NCI-H510A (cell line): ENCODE results near the gene LRIG2.
"Not testable (repeated sequence)": the region's sequence is repeated elsewhere in the genome, so short reads cannot be mapped to it uniquely, and the experiment has no call there.

ENCODE experiments used
- DNase-seq: peaks from one replicate; lab custom pipeline; 2025; lab: John Stamatoyannopoulos, UW

LRIG2 gene

DNA sequence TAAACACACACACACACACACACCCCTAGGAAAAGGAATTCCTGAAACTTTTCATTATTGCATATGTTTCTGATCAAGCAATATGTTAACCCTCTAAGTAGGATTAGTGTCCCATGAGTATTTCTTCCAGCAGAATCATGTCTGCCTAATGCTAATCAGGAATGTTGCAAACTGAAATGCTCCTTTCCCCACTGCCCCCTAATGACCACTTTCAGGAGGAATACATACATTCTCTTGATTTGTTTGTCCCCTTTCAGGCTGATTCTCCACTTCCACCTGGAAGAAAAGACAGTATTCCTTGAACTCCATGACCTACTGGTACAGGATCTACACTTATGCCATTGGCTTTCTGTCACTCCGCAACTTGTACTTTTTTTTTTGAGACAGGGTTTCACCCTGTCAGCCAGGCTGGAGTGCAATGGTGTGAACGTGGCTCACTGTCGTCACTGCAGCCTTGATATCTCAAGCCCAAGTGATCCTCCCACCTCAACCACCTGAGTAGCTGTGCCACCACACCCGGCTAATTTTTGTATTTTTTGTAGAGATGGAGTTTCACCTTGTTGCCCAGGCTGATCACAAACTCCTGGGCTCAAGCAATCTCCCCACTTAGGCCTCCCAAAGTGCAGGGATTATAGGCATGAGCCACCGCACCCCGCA, 56.7 kb downstream of the LRIG2 start:
- no peak for DNase-seq

DNA sequence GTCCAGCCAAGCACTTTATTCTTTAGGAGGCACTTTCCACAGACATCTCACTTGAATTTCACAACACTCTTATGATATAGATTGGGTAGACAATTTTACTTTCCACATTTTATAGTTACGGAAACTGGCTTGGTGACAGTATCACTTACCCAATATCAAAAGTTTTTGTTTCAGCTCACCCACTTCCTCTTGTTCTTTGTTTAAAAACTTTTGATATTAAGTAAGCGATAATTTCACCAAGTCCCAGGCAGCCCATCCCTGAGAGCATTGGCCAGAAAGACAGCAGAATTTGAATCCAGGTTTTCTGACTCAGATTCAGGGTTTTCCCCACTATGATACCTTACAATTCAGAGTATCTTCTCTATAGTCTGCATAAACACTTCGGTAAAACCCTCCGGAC, 60.0 kb downstream of the LRIG2 start:
- DNase-seq, result no peak

DNA sequence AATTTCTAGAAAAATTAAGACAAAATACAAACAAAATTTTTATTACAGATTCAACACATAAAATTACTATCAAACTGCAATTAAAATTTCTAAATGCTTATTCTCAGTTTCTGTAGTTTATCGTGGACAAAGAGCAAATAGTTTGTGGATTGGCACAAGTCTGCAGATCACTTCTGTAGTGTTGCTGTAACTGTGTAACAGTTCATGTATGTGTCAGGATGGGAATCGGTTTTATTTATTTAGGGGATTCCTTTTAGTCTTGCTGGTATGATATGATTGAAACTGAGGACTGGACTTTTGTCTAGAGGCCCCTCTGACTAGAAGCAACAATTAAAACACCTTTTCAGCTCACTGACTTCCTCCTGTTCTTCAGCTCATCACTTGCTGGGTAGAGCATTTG, 60.8 kb downstream of the LRIG2 start:
- DNase-seq, result no peak

DNA sequence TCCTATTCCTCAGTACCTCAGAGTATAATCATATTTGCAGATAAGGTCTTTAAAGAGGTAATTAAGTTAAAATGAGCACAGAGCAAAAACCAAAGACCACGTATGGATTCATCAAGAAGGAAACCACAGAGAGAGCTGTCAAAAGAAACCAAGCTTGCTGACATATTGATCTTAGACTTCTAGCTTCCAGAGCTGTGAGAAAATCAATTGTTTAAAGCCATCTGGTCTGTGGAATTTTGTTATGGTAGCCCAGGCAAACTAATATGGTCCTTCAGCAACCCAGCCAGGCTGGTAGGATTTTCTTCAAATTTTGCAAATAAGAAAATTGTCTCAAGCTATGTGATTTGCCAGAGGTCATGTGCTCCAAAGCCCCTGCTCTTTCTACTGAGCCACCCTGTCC, 62.5 kb downstream of the LRIG2 start:
- no peak for DNase-seq

DNA sequence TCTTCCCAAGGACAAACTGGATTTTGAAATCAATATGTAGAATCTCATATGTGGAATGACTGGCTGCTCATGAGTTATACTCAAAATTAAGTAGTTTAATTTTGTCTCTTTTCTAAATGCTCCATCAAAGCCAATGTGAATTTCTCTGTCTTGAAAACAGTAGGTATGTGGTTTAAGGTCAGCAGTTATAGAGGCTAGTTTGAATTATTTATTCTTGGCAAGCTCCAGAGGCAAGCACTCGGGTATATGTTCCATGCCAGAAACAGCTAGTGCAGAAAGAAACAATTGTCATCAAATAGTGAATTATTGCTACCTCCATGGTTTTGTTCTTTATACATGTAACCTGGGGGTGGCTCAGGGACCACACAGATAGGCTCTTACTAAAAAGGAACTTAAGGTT, 63.5 kb downstream of the LRIG2 start:
- DNase-seq, result no peak

DNA sequence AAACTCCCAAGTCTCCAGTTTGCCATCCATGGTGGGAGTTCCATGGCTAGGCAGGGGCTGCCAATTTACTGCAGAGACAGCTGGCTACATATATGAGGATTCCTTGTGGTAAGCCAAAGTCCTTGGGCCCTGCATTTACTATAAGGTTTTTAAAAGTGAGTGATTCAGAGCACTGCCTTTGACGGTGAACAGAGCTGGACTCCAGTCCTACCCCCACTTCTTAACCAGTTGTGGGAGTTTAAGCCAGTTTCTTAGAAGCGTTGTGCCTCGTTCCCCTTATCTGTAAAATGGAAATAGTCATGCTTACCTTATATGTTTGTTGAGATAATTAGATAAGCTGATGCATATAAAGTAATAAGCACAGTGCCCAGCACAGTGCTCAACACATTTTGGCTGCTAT, 64.6 kb downstream of the LRIG2 start:
- no peak for DNase-seq

DNA sequence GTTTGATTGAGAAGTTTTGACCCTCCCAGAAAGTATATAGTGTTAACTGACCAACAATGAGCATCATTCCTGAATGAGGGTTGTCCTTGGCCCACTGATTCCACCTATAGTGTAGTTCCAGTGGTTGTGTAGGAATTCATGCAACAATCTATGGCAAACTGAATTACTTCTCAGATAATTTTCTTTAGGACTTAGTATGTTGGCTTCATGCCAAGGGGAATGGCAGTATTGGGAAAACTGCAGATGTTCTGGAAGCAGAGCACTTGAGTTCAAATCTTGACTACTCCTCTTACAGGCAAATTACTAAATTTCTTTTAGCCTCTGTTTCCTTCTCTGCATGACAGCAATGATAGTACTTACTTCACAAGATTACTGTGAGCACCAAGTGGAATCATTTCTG, 65.8 kb downstream of the LRIG2 start:
- no peak for DNase-seq

DNA sequence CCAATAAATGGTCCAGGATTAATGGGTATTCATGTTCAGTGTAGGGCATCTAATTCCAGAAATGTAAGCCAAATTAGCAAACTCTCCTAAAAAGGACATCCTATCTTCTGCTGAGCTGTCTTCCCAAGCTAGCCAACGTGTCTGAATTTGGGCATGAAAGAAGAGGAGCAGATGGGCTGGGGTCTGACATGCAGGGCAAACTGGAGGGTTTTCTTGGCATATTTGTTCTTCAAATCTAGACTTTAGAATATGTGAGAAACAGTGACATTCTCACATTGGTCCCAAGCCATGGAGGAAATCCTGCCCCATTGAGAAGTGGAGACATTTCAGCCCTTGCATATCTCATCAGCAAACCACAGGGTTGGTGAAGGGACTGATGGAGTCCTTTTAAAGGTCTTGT, 67.2 kb downstream of the LRIG2 start:
- DNase-seq, result no peak

DNA sequence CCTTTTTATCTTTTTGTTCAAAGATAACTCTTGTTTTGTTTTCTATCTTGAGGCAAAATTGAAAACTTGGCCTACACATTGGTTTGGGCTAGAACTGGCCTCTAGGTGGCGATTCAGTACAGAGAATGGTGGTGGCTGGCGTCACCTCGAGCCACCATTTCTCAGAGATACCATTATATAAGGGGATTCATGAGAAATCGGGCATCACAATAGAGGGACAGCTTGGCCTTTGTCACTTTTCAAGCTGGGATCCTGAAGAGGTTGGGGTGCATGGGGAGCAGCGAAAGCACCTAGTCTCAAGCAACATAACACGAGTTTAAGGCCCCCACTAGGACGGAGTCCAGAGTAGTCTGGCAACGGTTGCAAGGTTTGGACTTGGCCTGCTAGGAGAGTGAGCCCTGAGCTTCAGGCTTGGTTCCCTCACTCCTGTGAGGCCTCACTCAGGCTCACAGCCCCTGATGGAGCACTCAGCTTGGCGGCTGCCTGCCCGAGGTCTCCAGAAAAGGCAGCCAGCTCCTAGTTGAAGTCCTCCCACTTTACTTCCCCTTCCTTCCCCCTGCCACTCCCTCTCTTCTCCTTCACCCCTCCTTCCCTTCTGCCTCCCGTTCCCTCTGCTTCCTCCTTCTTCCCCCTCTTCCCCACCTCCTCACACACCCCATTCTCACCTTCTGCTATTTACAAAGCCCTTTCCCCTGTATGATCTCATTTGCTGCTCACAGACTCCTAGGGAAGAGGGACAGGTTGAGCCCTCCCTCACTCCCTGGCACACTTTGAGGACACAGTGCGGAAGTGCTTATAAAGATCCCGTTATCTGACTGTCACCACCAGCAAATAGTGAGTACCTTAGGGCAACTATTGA, 67.8 kb downstream of the LRIG2 start:
- DNase-seq, result peak; percentile 32

DNA sequence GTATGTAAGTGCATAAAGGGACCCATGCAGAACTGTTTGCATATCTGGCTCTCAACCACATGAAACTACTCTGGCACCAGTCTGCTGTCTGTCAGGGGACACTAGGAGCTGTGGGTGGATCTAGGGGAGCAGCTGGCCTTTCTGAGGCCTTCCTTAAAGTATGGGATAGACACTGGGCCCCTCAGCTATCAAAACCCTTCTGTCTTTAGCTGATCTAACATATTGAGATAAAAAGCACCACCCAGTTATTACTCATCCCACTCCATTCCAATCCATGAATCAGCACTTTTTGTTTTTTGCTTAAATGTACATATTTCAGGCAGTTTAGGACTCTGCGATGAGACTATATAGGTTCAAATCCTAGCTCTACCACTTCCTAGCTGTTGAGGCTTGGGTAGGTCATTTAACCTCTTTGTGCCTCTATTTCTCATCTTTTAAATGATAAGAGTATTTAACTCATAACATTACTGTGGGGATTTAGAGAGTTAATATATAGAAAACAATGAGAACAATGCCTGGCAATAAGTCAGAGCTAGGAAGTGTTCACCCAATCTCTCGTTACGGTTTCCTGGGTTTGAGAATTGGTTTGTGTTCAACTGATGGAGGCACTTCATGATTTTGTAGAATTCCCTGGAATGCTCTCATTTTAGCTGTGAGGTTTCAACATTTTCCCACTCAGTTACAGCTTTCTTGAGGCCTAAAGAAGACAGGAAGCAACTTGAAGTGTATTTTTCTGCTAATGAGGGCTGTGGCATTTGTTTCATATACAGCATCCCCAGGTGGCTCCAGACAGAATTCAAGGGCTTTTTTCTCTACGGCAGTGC, 68.9 kb downstream of the LRIG2 start:
- no peak for DNase-seq

DNA sequence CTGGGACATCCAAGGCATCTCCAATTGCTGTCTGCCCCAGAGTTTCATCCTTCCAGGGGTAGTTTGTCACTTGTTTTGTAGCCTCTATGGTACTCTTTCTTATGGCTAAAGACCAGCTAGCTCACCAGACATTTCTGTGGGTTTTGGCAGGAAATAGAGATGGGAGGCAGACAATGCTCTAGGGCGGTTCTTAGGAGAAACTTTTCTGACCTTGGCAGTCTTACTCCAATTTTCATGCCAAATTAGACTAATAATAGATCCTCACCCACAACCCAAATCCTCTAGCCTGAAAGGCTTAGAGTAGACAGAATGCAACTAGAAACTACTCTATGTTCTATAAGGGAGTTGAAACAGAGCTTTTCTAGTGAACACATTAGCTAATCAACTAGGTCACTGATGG, 69.8 kb downstream of the LRIG2 start:
- no peak for DNase-seq

DNA sequence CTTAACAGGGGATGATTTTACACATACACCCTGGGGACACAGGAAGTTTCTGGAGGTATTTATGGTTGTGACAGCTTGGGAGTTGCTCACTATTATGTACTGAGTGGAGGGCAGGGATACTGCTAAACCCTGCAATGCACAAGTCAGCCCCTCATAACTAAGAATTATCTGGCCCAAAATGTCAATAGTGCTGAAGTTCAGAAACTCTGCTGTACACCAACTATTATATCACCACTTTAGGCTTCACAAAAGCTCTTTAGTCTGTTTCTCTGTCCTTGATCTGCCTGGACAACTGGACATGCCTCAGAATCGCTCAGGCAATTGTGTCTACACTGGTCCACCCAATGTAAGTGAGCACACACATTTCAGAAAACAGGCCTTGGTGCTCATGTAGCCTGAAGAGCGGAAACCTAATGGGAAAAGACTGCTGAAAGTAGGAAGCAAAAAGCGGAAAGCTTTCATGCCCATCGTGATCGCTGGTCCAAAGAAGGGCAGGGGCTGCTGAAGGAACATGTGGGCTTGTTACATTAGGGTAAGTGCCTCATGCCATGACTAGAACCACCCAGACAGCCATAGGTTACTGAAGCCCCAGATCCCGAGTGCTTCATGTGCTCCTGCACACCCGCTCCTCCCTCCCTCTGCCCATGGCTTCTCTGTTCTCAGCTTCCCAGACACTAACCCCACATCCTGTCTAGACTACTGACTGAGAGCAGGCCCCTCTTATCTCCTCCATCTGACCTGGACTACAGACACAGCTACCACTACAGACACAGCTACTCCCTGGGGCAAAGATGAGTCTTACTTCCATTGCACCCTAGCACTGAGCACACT, 73.5 kb downstream of the LRIG2 start:
- DNase-seq, result no peak

DNA sequence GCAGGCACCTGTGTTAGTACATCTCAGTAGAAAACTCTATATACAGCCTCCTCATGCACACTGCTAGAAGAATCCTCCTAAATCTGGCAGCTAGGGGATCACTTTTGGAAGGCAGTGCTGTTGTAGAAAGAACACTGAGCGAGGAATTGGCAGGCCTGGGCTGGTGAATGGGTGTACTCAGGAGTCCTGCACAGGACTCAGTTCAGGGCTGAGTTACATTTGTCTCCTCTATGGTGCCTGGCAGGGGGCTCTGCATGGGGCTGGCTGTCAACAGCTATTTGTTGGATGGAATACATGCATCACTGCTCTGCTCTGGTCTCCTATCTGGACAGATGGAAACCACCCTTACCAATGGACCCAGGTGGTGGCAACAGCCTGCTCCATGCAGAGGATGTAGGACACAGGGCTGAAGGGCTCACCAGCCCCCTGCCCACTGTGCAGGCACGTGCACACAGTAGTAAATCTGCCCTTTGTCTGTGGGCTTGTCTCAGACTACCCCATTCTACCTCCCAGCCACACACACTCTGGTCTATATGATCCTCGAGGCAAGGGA, 74.2 kb downstream of the LRIG2 start:
- no peak for DNase-seq

DNA sequence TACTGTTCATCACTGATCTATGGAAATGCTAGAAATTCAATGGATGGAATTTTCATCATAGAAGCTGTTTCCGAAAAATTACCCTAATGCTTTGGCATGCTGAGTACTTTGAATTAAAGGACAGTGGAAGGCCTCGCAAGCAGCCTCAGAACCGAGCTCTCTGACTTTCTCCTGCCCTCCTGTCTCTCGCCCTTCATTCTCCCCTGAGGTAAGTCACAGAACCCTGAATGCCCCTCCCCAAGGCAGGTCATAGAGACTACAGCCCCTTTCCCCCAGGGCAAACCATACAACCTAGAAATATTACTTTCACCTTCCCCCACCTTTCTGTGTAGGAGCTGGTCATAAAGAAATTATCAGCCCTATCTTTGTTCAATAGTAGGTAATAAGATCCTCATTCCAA, 74.8 kb downstream of the LRIG2 start:
- no peak for DNase-seq

DNA sequence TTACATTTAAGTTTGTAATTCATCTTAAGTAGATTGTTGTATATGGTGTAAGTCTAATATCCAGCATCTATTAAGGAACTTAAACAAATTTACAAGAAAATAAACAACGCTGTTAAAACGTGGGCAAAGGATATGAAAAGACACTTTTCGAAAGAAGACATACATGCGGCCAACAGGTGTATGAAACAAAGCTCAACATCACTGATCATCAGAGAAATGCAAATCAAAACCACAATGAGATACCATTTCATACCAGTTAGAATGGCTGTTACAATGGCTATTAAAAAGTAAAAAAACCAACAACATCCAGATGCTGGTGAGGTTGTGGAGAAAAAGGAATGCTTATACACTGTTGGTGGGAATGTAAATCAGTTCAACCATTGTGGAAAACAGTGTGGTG, 77.5 kb downstream of the LRIG2 start:
- not testable (repeated sequence) for DNase-seq

DNA sequence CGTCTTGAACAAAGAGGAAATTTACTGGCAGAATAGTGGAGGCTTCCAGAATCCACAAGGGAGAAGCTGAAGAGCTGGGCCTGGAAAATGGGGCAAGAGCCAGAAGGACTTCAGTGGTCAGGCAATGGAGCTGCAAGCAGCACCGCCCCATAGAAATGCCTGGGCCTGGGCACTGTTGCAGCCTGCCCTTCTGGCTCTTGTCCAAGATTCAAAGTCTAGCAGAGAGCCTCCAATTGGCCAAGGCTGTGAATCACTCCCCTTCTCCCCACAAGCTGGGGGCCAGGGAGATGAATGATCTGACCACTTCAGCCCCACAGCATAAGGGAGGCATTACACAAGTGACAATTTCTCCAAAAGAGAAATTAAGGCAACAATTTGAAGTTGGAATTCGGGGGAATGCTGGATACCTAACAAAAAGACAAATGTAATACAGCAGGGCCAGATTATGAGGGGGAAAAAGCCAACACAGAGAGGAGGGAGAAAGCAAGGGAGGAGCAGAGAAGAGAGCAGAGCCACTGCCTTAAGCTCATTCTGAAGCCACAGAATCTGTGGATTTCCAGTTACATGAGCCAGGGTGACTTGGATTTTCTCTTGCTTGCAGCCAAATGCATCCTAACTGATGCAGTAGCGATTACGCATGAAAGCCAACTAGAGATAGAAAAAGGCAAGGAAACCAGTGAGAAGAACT, 80.3 kb downstream of the LRIG2 start:
- no peak for DNase-seq

DNA sequence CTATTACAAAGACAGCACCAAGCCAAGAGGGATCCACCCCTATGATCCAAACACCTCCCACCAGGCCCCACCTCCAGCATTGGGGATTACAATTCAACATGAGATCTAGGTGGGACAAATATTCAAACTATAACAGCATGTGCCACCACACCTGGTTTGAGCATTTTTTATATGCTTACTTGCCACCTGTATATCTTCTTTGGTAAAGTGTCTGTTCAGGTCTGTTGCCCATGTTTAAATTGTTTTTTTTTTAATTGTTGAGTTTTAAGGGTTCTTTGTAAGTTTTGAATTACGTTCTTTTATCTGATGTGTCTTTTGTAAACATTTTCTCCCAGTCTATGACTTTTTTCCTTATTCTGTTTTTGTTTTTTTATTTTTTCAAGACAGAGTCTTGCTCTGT, 83.4 kb downstream of the LRIG2 start:
- no peak for DNase-seq

DNA sequence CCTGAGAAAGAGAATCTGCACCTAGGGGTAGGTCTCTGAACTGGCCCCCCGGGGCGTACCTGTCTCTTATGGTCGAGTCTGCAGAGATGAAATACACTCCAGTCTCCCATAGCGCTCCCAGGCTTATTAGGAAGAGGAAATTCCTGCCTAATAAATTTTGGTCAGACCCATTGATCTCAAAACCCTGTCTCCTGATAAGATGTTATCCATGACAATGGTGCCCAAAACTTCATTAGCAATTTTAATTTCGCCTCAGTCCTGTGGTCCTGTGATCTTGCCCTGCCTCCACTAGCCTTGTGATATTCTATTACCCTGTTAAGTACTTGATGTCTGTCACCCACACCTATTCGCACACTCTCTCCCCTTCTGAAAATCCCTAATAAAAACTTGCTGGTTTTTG, 85.7 kb downstream of the LRIG2 start:
- not testable (repeated sequence) for DNase-seq

DNA sequence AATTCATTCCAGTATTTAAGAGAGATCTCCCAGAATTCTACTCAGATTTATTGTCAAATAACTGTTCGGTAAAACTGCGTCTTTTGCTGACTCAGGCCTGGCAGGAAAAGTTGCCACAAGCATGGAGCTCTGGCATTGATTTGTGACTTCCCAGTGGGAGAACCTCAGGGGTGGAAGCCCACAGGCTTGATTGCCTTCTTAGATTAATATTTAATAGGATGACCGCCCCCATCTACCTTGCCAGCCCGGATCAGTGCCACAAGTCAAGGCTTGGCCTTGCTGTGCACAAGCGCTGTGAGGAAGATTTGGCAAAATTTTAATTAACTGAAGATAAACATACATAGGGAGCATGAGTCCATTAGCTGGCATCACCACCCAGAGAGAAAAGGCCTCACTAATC, 93.5 kb downstream of the LRIG2 start:
- DNase-seq, result no peak

DNA sequence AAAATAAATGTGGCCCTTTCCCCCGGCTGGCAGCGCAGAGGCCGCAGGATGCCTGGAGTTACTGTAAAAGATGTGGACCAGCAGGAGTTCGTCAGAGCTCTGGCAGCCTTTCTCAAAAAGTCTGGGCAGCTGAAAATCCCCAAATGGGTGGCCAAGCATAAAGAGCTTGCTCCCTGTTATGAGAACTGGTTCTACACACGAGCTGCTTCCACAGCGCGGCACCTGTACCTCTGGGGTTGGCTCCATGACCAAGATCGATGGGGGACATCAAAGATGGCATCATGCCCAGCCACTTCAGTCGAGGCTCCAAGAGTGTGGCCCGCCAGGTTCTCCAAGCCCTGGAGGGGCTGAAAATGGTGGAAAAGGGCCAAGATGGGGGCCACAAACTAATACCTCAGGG, 95.9 kb downstream of the LRIG2 start:
- no peak for DNase-seq

DNA sequence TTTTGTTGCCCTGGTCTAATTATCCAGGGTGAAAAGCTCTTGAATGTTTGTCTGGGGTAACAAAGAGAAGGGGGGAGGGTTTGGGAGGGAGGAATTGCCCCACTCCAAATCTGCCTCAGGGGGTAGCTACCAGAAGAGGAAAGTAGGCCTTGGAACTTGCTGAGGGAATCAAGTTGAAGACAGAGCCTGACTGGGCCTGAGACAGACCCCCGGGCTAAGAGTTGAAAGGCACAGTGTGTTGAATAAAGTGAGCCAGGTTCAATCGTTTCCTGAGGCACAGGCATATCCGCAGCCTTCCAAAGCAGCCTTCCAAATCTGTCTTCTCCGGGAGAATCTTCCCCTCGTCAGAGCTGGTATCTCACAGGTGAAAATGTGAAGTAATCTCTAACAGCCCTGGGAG, 96.6 kb downstream of the LRIG2 start:
- no peak for DNase-seq
